HG03060 (cell line): ENCODE measurements around the gene OR7G3.

Experiments used
- ATAC-seq: cut with Tn5 transposase; IDR thresholded peaks from one replicate; pipeline ENCODE4 v1.9.1; 2021; ENCODE audit warnings: low read depth, moderate number of reproducible peaks; ENCODE audit not compliant: unreplicated experiment

Gene OR7G3

GRCh38 chr19:9115307-9115813 is 11.4 kb downstream of the OR7G3 start, which contains the start of gene OR7G1:
Gene OR7G1, minus strand, starts transcription at chr19:9115763. Its CDS starts 0 bp downstream, at chr19:9115763.
- ATAC-seq = no peak

- no peak for ATAC-seq
Measured at GRCh38 chr19:9109959-9110358, 16.8 kb downstream of the OR7G3 start.

- ATAC-seq = no peak
Measured at GRCh38 chr19:9107375-9107774, 19.4 kb downstream of the OR7G3 start, which contains the start of gene OR7G2. Gene OR7G2, minus strand, starts transcription at chr19:9107475. Its CDS starts 4,232 bp downstream, at chr19:9103243.

GRCh38 chr19:9086761-9087160 is 40.0 kb downstream of the OR7G3 start, which contains the start of gene OR1M1:
Gene OR1M1, plus strand, starts transcription at chr19:9087061. Its CDS starts 6,184 bp downstream, at chr19:9093245.
- ATAC-seq = no peak

GRCh38 chr19:9078651-9079050 is 48.1 kb downstream of the OR7G3 start:
- no peak for ATAC-seq

GRCh38 chr19:9076901-9077300 is 49.8 kb downstream of the OR7G3 start:
- no peak for ATAC-seq
